ENCODE measurements around the gene TRPM2. TPM values are rescaled to one million over a fixed set of nuclear protein-coding genes. Genes with fewer than 3 reads are reported as not detected.
"Not testable (repeated sequence)": the region's sequence is repeated elsewhere in the genome, so short reads cannot be mapped to it uniquely, and the experiment has no call there.

Gene TRPM2
- total RNA-seq, 2 donors from 2014 or later = 1.6 to 12.5 TPM

GRCh38 chr21:44392916-44393315, 39.5 kb downstream of the TRPM2 start:
- TF ChIP-seq CTCF (conservative IDR thresholded peaks at IDR 0.05) = no peak
- no peaks in the 10 kb centered on the region for H3K4me1 ChIP-seq (ENCODE audit: control insufficient read depth, insufficient read depth, low read length)
- no peak overlapping the region for H3K9ac ChIP-seq (ENCODE audit: extremely low read depth, low read length, poor library complexity, severe bottlenecking)
- H3K4me3 Mint-ChIP-seq = no peak overlapping the region
- H3K27me3 ChIP-seq (ENCODE audit: control insufficient read depth, insufficient read depth, low read length, poor library complexity, severe bottlenecking) = no peaks in the 10 kb centered on the region
- peaks cover 8% of the 10 kb centered on the region for H3K36me3 Mint-ChIP-seq (ENCODE audit: low read depth)
- peaks cover 6% of the 10 kb centered on the region for H3K9me3 ChIP-seq (ENCODE audit: control insufficient read depth, low read length)
- no peak for DNase-seq
- H3K27me3 Mint-ChIP-seq (ENCODE audit: insufficient read depth) = peaks cover 2% of the 10 kb centered on the region
- H3K36me3 ChIP-seq (ENCODE audit: control insufficient read depth, insufficient read depth, low read length) = no peaks in the 10 kb centered on the region
- WGBS, 2 experiments (ENCODE audit: insufficient coverage in 1 of 2, insufficient read length in 1 of 2) = 86 to 90% methylated on average over 2 of the region's 2 CpGs
- peaks cover 25% of the 10 kb centered on the region for H3K9me3 Mint-ChIP-seq
- no peak overlapping the region for H3K27ac Mint-ChIP-seq
- H3K4me3 ChIP-seq (ENCODE audit: low read length) = no peak overlapping the region
- no peaks in the 10 kb centered on the region for H3K4me1 Mint-ChIP-seq
- no peak overlapping the region for H3K27ac ChIP-seq (ENCODE audit: low read depth, low read length)

GRCh38 chr21:44394733-44395132, 41.3 kb downstream of the TRPM2 start:
- peaks cover 11% of the 10 kb centered on the region for H3K9me3 Mint-ChIP-seq
- H3K36me3 ChIP-seq (ENCODE audit: control insufficient read depth, insufficient read depth, low read length) = no peaks in the 10 kb centered on the region
- H3K4me3 ChIP-seq (ENCODE audit: low read length) = no peak overlapping the region
- H3K36me3 Mint-ChIP-seq (ENCODE audit: low read depth) = peaks cover 5% of the 10 kb centered on the region
- H3K9me3 ChIP-seq (ENCODE audit: control insufficient read depth, low read length) = peaks cover 6% of the 10 kb centered on the region
- no peak overlapping the region for H3K27ac Mint-ChIP-seq
- no peaks in the 10 kb centered on the region for H3K4me1 ChIP-seq (ENCODE audit: control insufficient read depth, insufficient read depth, low read length)
- H3K4me1 Mint-ChIP-seq = no peaks in the 10 kb centered on the region
- H3K27me3 ChIP-seq (ENCODE audit: control insufficient read depth, insufficient read depth, low read length, poor library complexity, severe bottlenecking) = no peaks in the 10 kb centered on the region
- peaks cover 2% of the 10 kb centered on the region for H3K27me3 Mint-ChIP-seq (ENCODE audit: insufficient read depth)
- DNase-seq = no peak
- H3K4me3 Mint-ChIP-seq = no peak overlapping the region
- no peak for TF ChIP-seq CTCF (conservative IDR thresholded peaks at IDR 0.05)
- H3K9ac ChIP-seq (ENCODE audit: extremely low read depth, low read length, poor library complexity, severe bottlenecking) = no peak overlapping the region
- 81 to 89% methylated on average over 3 to 5 of the region's 5 CpGs for WGBS, 2 experiments (ENCODE audit: insufficient coverage in 1 of 2, insufficient read length in 1 of 2)
- no peak overlapping the region for H3K27ac ChIP-seq (ENCODE audit: low read depth, low read length)

- Mint-ChIP-seq H3K27ac (no peak overlapping the region), H3K36me3 (ENCODE audit: low read depth) (peaks cover 2% of the 10 kb centered on the region), H3K4me3 (no peak overlapping the region), H3K4me1 (no peaks in the 10 kb centered on the region), H3K9me3 (peaks cover 6% of the 10 kb centered on the region), H3K27me3 (ENCODE audit: insufficient read depth) (peaks cover 2% of the 10 kb centered on the region)
- WGBS, 2 experiments (ENCODE audit: insufficient coverage in 1 of 2, insufficient read length in 1 of 2) = 83 to 90% methylated on average over 5 to 10 of the region's 11 CpGs
- Histone ChIP-seq H3K4me3 (ENCODE audit: low read length) (no peak overlapping the region), H3K9me3 (ENCODE audit: control insufficient read depth, low read length) (peaks cover 2% of the 10 kb centered on the region), H3K27ac (ENCODE audit: low read depth, low read length) (no peak overlapping the region), H3K36me3 (ENCODE audit: control insufficient read depth, insufficient read depth, low read length) (no peaks in the 10 kb centered on the region), H3K9ac (ENCODE audit: extremely low read depth, low read length, poor library complexity, severe bottlenecking) (no peak overlapping the region), H3K27me3 (ENCODE audit: control insufficient read depth, insufficient read depth, low read length, poor library complexity, severe bottlenecking) (no peaks in the 10 kb centered on the region), H3K4me1 (ENCODE audit: control insufficient read depth, insufficient read depth, low read length) (no peaks in the 10 kb centered on the region)
- TF ChIP-seq CTCF (conservative IDR thresholded peaks at IDR 0.05) = no peak
- DNase-seq = no peak
Observed at GRCh38 chr21:44395260-44395659, 41.8 kb downstream of the TRPM2 start.

GRCh38 chr21:44396803-44397202, 43.4 kb downstream of the TRPM2 start:
- not testable (repeated sequence) for H3K36me3 Mint-ChIP-seq (ENCODE audit: low read depth); H3K4me1 Mint-ChIP-seq; H3K4me3 ChIP-seq (ENCODE audit: low read length); H3K27me3 ChIP-seq (ENCODE audit: control insufficient read depth, insufficient read depth, low read length, poor library complexity, severe bottlenecking); H3K27ac ChIP-seq (ENCODE audit: low read depth, low read length); H3K9me3 Mint-ChIP-seq; H3K9me3 ChIP-seq (ENCODE audit: control insufficient read depth, low read length); H3K36me3 ChIP-seq (ENCODE audit: control insufficient read depth, insufficient read depth, low read length); H3K4me3 Mint-ChIP-seq; H3K27ac Mint-ChIP-seq; H3K27me3 Mint-ChIP-seq (ENCODE audit: insufficient read depth); H3K4me1 ChIP-seq (ENCODE audit: control insufficient read depth, insufficient read depth, low read length); DNase-seq; H3K9ac ChIP-seq (ENCODE audit: extremely low read depth, low read length, poor library complexity, severe bottlenecking)
- 91 to 98% methylated on average over 5 to 6 of the region's 6 CpGs for WGBS, 2 experiments (ENCODE audit: insufficient coverage in 1 of 2, insufficient read length in 1 of 2)

All from endodermal cell (in vitro differentiated cells).